ENCODE results near the gene SGO2.

The SGO2 gene

GRCh38 chr2:200591308-200591707 is 65.3 kb downstream of the SGO2 start:
- peaks cover 3% of the 10 kb centered on the region; the same call in 1 of the 2 replicates for H3K4me1 ChIP-seq
- H3K4me3 ChIP-seq (ENCODE audit: low read depth, low read length), result no peak overlapping the region
- DNase-seq, result no peak
- no peaks in the 10 kb centered on the region for H3K27me3 ChIP-seq
- no peak for TF ChIP-seq CTCF (IDR thresholded peaks at IDR 0.05; ENCODE audit: low read depth, low read length)
- H3K9me3 ChIP-seq, result no peaks in the 10 kb centered on the region
- H3K36me3 ChIP-seq, result no peaks in the 10 kb centered on the region

DNA sequence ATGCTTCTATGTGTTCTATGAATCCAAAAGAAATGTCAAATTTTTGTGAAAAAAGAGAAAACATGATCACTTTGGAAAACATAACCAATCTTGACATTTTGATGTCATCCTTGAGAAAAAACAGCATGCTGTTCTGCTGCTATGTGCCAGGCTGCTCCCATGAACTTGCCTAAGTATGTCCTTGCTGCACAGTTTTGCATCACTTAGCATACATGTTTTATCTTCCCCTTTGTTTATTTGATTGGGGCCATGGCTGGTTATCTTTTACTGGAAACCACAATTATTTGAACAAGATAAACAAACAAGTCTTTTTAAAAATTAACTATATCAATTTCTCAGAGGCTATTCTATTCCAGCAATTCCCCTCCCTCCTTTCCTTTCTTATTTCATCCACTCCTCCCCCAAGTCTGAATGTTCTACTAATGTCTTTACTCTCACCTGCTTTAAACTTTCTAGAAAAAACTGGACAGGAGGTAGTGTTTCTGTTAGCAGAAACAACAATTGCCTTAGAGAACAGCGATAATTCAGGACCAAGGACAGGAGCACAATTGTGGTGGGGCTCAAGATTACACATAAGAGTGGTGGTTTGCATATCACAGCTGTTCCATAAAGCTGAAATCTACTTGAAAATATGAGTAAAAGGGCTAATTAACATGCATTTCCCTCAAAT is 66.5 kb downstream of the SGO2 start:
- DNase-seq, result no peak
- Histone ChIP-seq H3K4me1 (peaks cover 3% of the 10 kb centered on the region; the same call in 1 of the 2 replicates), H3K36me3 (no peaks in the 10 kb centered on the region), H3K27me3 (no peaks in the 10 kb centered on the region), H3K4me3 (ENCODE audit: low read depth, low read length) (no peak overlapping the region), H3K9me3 (no peaks in the 10 kb centered on the region)
- no peak for TF ChIP-seq CTCF (IDR thresholded peaks at IDR 0.05; ENCODE audit: low read depth, low read length)

GRCh38 chr2:200593905-200594304 is 67.9 kb downstream of the SGO2 start:
- H3K4me1 ChIP-seq, result peaks cover 3% of the 10 kb centered on the region; the same call in 1 of the 2 replicates
- H3K9me3 ChIP-seq, result no peaks in the 10 kb centered on the region
- H3K27me3 ChIP-seq, result no peaks in the 10 kb centered on the region
- DNase-seq, result no peak
- H3K4me3 ChIP-seq (ENCODE audit: low read depth, low read length), result no peak overlapping the region
- no peak for TF ChIP-seq CTCF (IDR thresholded peaks at IDR 0.05; ENCODE audit: low read depth, low read length)
- H3K36me3 ChIP-seq, result no peaks in the 10 kb centered on the region

GRCh38 chr2:200595913-200596312 is 69.9 kb downstream of the SGO2 start:
- DNase-seq, result no peak
- no peak for TF ChIP-seq CTCF (IDR thresholded peaks at IDR 0.05; ENCODE audit: low read depth, low read length)
- peaks cover 3% of the 10 kb centered on the region; the same call in 1 of the 2 replicates for H3K4me1 ChIP-seq
- no peak overlapping the region for H3K4me3 ChIP-seq (ENCODE audit: low read depth, low read length)
- H3K9me3 ChIP-seq, result no peaks in the 10 kb centered on the region
- H3K36me3 ChIP-seq, result no peaks in the 10 kb centered on the region
- H3K27me3 ChIP-seq, result no peaks in the 10 kb centered on the region

GRCh38 chr2:200596774-200597570 is 71.0 kb downstream of the SGO2 start:
- DNase-seq, result no peak
- Histone ChIP-seq H3K27me3 (no peaks in the 10 kb centered on the region), H3K36me3 (no peaks in the 10 kb centered on the region), H3K4me1 (peaks cover 3% of the 10 kb centered on the region; the same call in 1 of the 2 replicates), H3K4me3 (ENCODE audit: low read depth, low read length) (no peak overlapping the region), H3K9me3 (no peaks in the 10 kb centered on the region)
- TF ChIP-seq CTCF (IDR thresholded peaks at IDR 0.05; ENCODE audit: low read depth, low read length), result no peak

DNA sequence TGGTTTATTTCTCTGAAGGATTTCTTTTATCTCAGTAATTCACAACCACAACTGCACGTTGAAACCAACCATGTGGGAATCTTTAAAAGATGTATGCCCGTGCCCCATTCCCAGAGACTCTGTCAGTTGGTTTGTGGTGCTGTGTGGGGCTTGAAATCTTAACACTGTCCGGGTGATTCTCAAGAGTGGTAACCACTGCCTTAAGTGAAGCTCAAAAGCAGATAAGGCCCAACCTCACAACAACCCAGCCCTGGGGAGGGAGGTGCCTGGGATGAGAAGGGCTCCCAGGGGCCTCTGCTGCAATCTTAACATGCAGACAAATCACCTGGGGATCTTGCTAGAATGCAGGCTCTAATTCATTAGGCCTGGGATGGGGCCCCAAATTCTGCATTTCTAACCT is 73.2 kb downstream of the SGO2 start:
- Histone ChIP-seq H3K27me3 (no peaks in the 10 kb centered on the region), H3K4me3 (ENCODE audit: low read depth, low read length) (no peak overlapping the region), H3K36me3 (no peaks in the 10 kb centered on the region), H3K4me1 (peaks cover 3% of the 10 kb centered on the region; the same call in 1 of the 2 replicates), H3K9me3 (no peaks in the 10 kb centered on the region)
- no peak for TF ChIP-seq CTCF (IDR thresholded peaks at IDR 0.05; ENCODE audit: low read depth, low read length)
- DNase-seq, result no peak

Data from BE2C (cell line).